Measurements from ENCODE around the gene COL27A1.
"Not testable (repeated sequence)": the region's sequence is repeated elsewhere in the genome, so short reads cannot be mapped to it uniquely, and the experiment has no call there.

Gene COL27A1

GRCh38 chr9:114327749-114328148 lies 172.4 kb downstream of the COL27A1 start:
- no peak for TF ChIP-seq POLR2A (IDR thresholded peaks at IDR 0.05; ENCODE audit: extremely low read depth, insufficient read length)
- TF ChIP-seq CTCF (IDR thresholded peaks at IDR 0.05; ENCODE audit: low read depth, low read length), result no peak
- no peak for TF ChIP-seq MAX (IDR thresholded peaks at IDR 0.05; ENCODE audit: low read depth, low read length)
- H3K4me3 ChIP-seq (ENCODE audit: low read depth, low read length), result no peak overlapping the region
- no peak for DNase-seq (ENCODE audit: low read depth)

GRCh38 chr9:114328357-114328820 lies 173.1 kb downstream of the COL27A1 start:
- not testable (repeated sequence) for DNase-seq (ENCODE audit: low read depth)

GRCh38 chr9:114328937-114329624 lies 173.7 kb downstream of the COL27A1 start:
- DNase-seq (ENCODE audit: low read depth); H3K4me3 ChIP-seq (ENCODE audit: low read depth, low read length): not testable (repeated sequence)

More at GRCh38 chr9:114328357-114328820, 173.1 kb downstream of the COL27A1 start:
- not testable (repeated sequence) for H3K4me3 ChIP-seq (ENCODE audit: low read depth, low read length)

GRCh38 chr9:114329625-114330022 lies 174.3 kb downstream of the COL27A1 start, which contains the start of gene ORM2:
TSS of gene ORM2 (plus strand) at chr9:114329869. CDS start at chr9:114329905, 36 bp downstream.
- not testable (repeated sequence) for DNase-seq (ENCODE audit: low read depth); H3K4me3 ChIP-seq (ENCODE audit: low read depth, low read length)

- DNase-seq (ENCODE audit: low read depth), result no peak
- TF ChIP-seq CTCF (IDR thresholded peaks at IDR 0.05; ENCODE audit: low read depth, low read length), result no peak
- TF ChIP-seq MAX (IDR thresholded peaks at IDR 0.05; ENCODE audit: low read depth, low read length), result no peak
- TF ChIP-seq MYC (IDR thresholded peaks at IDR 0.05; ENCODE audit: low read depth, low read length), result no peak
- TF ChIP-seq POLR2A (IDR thresholded peaks at IDR 0.05; ENCODE audit: extremely low read depth, insufficient read length), result no peak
- H3K4me3 ChIP-seq (ENCODE audit: low read depth, low read length), result no peak overlapping the region
Observed at GRCh38 chr9:114330636-114331035, 175.3 kb downstream of the COL27A1 start.

- H3K4me3 ChIP-seq (ENCODE audit: low read depth, low read length); DNase-seq (ENCODE audit: low read depth): not testable (repeated sequence)
Observed at GRCh38 chr9:114331229-114332195, 176.2 kb downstream of the COL27A1 start.

GRCh38 chr9:114332474-114333040 lies 177.2 kb downstream of the COL27A1 start:
- DNase-seq (ENCODE audit: low read depth); H3K4me3 ChIP-seq (ENCODE audit: low read depth, low read length): not testable (repeated sequence)

GRCh38 chr9:114333718-114334117 lies 178.4 kb downstream of the COL27A1 start:
- H3K4me3 ChIP-seq (ENCODE audit: low read depth, low read length), result not testable (repeated sequence)

GRCh38 chr9:114334490-114334889 lies 179.2 kb downstream of the COL27A1 start:
- H3K4me3 ChIP-seq (ENCODE audit: low read depth, low read length), result no peak overlapping the region
- TF ChIP-seq MYC (IDR thresholded peaks at IDR 0.05; ENCODE audit: low read depth, low read length), result no peak
- no peak for TF ChIP-seq CTCF (IDR thresholded peaks at IDR 0.05; ENCODE audit: low read depth, low read length)
- no peak for TF ChIP-seq MAX (IDR thresholded peaks at IDR 0.05; ENCODE audit: low read depth, low read length)
- no peak for TF ChIP-seq POLR2A (IDR thresholded peaks at IDR 0.05; ENCODE audit: extremely low read depth, insufficient read length)

More at GRCh38 chr9:114333718-114334117, 178.4 kb downstream of the COL27A1 start:
- not testable (repeated sequence) for DNase-seq (ENCODE audit: low read depth)

More at GRCh38 chr9:114334490-114334889, 179.2 kb downstream of the COL27A1 start:
- no peak for DNase-seq (ENCODE audit: low read depth)

All from NB4 (cell line).